GM23338 (cell line): ENCODE data around the gene IPCEF1. TPM values are rescaled to one million over a fixed set of nuclear protein-coding genes. Genes with fewer than 3 reads are reported as not detected.

Experiments
- ATAC-seq: fragments of 200-7000 bp; cut with Tn5 transposase; 3 replicates; pipeline ENCODE4 v1.9.1; 2020
- DNase-seq: peaks from one replicate; pipeline ENCODE4 v3.0.0-alpha.2; 2015; ENCODE audit warnings: low spot score
- H2AFZ ChIP-seq: fragments of 200-600 bp; sonication (generic); 2 replicates; pipeline ENCODE4 v1.8.0; 2016; ENCODE audit warnings: antibody characterized with exemption, mild to moderate bottlenecking, moderate library complexity
- H3F3A ChIP-seq: fragments of 200-600 bp; sonication (generic); replicated peaks from 2 replicates; pipeline ENCODE4 v1.8.0; 2017; ENCODE audit warnings: antibody characterized with exemption, mixed run types, low read depth
- H3K27ac ChIP-seq: fragments of 200-600 bp; sonication (generic); 2 replicates; pipeline ENCODE4 v1.6.1; 2016; ENCODE audit warnings: low read depth
- H3K27me3 ChIP-seq: fragments of 200-600 bp; sonication (generic); 2 replicates; pipeline ENCODE4 v1.8.0; 2016; ENCODE audit warnings: mild to moderate bottlenecking, mixed run types, moderate library complexity; ENCODE audit not compliant: insufficient read depth
- H3K36me3 ChIP-seq: fragments of 200-600 bp; sonication (generic); 2 replicates; pipeline ENCODE4 v1.8.0; 2016; ENCODE audit warnings: mild to moderate bottlenecking; ENCODE audit not compliant: insufficient read depth
- H3K4me1 ChIP-seq: fragments of 200-600 bp; sonication (generic); 2 replicates; pipeline ENCODE4 v1.8.0; 2016; ENCODE audit warnings: mild to moderate bottlenecking, moderate library complexity; ENCODE audit not compliant: insufficient read depth
- H3K4me2 ChIP-seq: fragments of 200-600 bp; sonication (generic); 2 replicates; pipeline ENCODE4 v1.7.1; 2017; ENCODE audit warnings: mixed run types
- H3K4me3 ChIP-seq: fragments of 200-600 bp; sonication (generic); 2 replicates; pipeline ENCODE4 v1.6.1; 2016; ENCODE audit warnings: mixed run types
- H3K79me2 ChIP-seq: fragments of 200-600 bp; sonication (generic); replicated peaks from 2 replicates; pipeline ENCODE4 v1.8.0; 2017; ENCODE audit warnings: mild to moderate bottlenecking; ENCODE audit not compliant: insufficient read depth
- H3K9me2 ChIP-seq: fragments of 200-600 bp; sonication (generic); 2 replicates; pipeline ENCODE4 v1.8.0; 2017; ENCODE audit not compliant: insufficient read depth
- H4K20me1 ChIP-seq: fragments of 200-600 bp; sonication (generic); replicated peaks from 2 replicates; pipeline ENCODE4 v1.8.0; 2017; ENCODE audit warnings: mild to moderate bottlenecking; ENCODE audit not compliant: insufficient read depth
- H3K27ac Mint-ChIP-seq: 2 replicates; pipeline ENCODE4 v1.8.0; 2020; ENCODE audit warnings: inconsistent platforms, mild to moderate bottlenecking, moderate library complexity, mixed read lengths
- H3K27me3 Mint-ChIP-seq: 3 replicates; pipeline ENCODE4 v1.8.0; 2022; ENCODE audit warnings: low read depth, mild to moderate bottlenecking, moderate library complexity, mixed read lengths, inconsistent platforms; ENCODE audit not compliant: insufficient read depth, poor library complexity
- H3K36me3 Mint-ChIP-seq: 3 replicates; pipeline ENCODE4 v1.8.0; 2021; ENCODE audit warnings: low read depth, mild to moderate bottlenecking, inconsistent platforms, moderate library complexity, mixed read lengths
- H3K4me1 Mint-ChIP-seq: 3 replicates; pipeline ENCODE4 v1.8.0; 2020; ENCODE audit warnings: mild to moderate bottlenecking, inconsistent platforms, mixed read lengths
- H3K4me3 Mint-ChIP-seq: 3 replicates; pipeline ENCODE4 v1.8.0; 2021; ENCODE audit warnings: moderate library complexity, mild to moderate bottlenecking, inconsistent platforms, mixed read lengths
- H3K9me3 Mint-ChIP-seq: 3 replicates; pipeline ENCODE4 v1.8.0; 2020; ENCODE audit warnings: moderate library complexity, mild to moderate bottlenecking, inconsistent platforms, mixed read lengths
- CREB1 ChIP-seq: fragments of 250-450 bp; sonication (Bioruptor Pico); IDR thresholded peaks from 2 replicates; pipeline ENCODE4 v1.5.0; 2020; ENCODE audit warnings: low read depth, mild to moderate bottlenecking, moderate library complexity
- EZH2 ChIP-seq: fragments of 200-600 bp; sonication (generic); IDR thresholded peaks from one replicate; pipeline ENCODE4 v1.8.0; 2017; ENCODE audit warnings: antibody characterized with exemption, mild to moderate bottlenecking, low read depth; ENCODE audit not compliant: unreplicated experiment
- EZH2phosphoT487 ChIP-seq: fragments of 200-600 bp; sonication (generic); IDR thresholded peaks from one replicate; pipeline ENCODE4 v1.8.1; 2018; ENCODE audit warnings: antibody characterized with exemption; ENCODE audit not compliant: unreplicated experiment
- JUNB ChIP-seq: IDR thresholded peaks from one replicate; pipeline ENCODE4 v1.6.1; 2016; ENCODE audit warnings: antibody characterized with exemption; ENCODE audit not compliant: unreplicated experiment
- POLR2AphosphoS5 ChIP-seq: IDR thresholded peaks from 2 replicates; pipeline ENCODE4 v1.6.1; 2016; ENCODE audit warnings: antibody characterized with exemption, low read depth
- STAT1 ChIP-seq: IDR thresholded peaks from one replicate; pipeline ENCODE4 v1.6.1; 2016; ENCODE audit warnings: antibody characterized with exemption; ENCODE audit not compliant: unreplicated experiment
- ZNF114 ChIP-seq: fragments of 250-450 bp; sonication (Bioruptor Pico); IDR thresholded peaks from 2 replicates; pipeline ENCODE4 v1.5.0; 2020; ENCODE audit warnings: mild to moderate bottlenecking, moderate library complexity
- ZNF331 ChIP-seq: fragments of 250-450 bp; sonication (Bioruptor Pico); IDR thresholded peaks from 2 replicates; pipeline ENCODE4 v1.5.0; 2020; ENCODE audit warnings: low read depth, mild to moderate bottlenecking, moderate library complexity
- ZNF462 ChIP-seq: fragments of 250-450 bp; sonication (Bioruptor Pico); IDR thresholded peaks from 2 replicates; pipeline ENCODE4 v1.5.0; 2020; ENCODE audit warnings: mild to moderate bottlenecking, moderate library complexity
- polyA plus RNA-seq: library from polyadenylated mRNA; unstranded; fragments of >200 nt; fragmentation: Nextera tagmentation; extraction: Ambion mirVana; gene quantifications from 2 replicates; pipeline ENCODE4 v1.2.1, GENCODE V29; 2016
- total RNA-seq: library from RNA; depleted of rRNA; stranded (reverse); fragments of >200 nt; shearing (Covaris generic); gene quantifications from 2 replicates; pipeline ENCODE4 v1.2.3, GENCODE V29; 2014
- TF ChIP-seq, protein P1 (sequence below): IDR thresholded peaks from 2 replicates; pipeline ENCODE4 v1.6.1; 2016; ENCODE audit warnings: antibody characterized with exemption
- TF ChIP-seq, protein P2 (sequence below), 2 experiments: fragments of 200-600 bp in 1 of 2; sonication (generic) in 1 of 2; conservative IDR thresholded peaks; 2 replicates each; pipeline versions ENCODE4 v1.5.1 to v1.6.1; 2016 to 2017; ENCODE audit warnings: antibody characterized with exemption in 2 of 2, low read depth in 2 of 2, mild to moderate bottlenecking in 2 of 2, moderate library complexity in 1 of 2

The IPCEF1 gene
- total and polyA plus RNA-seq, 2 experiments from 2014 or later: 0.15 to 1.8 TPM

DNA sequence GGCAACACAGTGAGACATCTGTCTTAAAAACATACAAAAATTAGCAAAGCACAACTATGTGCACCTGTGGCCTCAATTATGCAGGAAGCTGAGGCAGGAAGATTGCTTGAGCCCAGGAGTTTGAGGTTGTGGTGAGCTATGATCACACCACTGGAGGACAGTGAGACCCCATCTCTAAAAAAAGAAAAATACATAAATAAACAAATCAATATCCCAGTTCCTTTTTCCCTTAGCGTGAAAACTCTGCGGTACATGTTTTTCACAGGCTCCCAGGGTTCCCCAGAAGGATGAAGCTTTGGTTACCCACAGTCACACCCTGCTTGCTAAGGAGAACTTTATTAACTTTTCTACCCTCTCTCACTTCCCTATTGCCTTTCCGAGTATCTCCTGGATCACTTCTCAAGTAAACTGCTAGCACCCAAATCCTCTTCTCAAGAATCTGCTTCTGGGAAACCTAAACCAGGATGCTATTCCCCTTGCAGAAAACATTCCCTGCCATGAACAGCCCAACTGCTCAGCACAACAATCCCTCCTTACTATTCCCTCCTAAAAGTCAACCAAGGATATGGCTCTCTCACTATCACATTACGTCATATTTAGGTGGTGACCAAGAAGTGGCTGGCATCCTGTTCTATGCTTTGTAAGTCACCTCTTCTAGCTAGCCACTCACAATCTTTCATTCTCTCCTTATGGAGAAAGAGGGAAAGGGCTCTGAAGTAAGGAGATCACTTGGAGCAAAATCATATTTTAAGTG, 122.4 kb downstream of the IPCEF1 start:
- Mint-ChIP-seq H3K4me3 (no peak overlapping the region), H3K9me3 (no peaks in the 10 kb centered on the region), H3K36me3 (no peaks in the 10 kb centered on the region), H3K27me3 (no peaks in the 10 kb centered on the region), H3K27ac (no peak overlapping the region), H3K4me1 (peaks cover 7% of the 10 kb centered on the region; the same call in 1 of the 3 replicates)
- TF ChIP-seq JUNB: no peak
- no peak for TF ChIP-seq CREB1 (CRISPR knock-in tag)
- TF ChIP-seq ZNF331: no peak
- TF ChIP-seq, protein P1, sequence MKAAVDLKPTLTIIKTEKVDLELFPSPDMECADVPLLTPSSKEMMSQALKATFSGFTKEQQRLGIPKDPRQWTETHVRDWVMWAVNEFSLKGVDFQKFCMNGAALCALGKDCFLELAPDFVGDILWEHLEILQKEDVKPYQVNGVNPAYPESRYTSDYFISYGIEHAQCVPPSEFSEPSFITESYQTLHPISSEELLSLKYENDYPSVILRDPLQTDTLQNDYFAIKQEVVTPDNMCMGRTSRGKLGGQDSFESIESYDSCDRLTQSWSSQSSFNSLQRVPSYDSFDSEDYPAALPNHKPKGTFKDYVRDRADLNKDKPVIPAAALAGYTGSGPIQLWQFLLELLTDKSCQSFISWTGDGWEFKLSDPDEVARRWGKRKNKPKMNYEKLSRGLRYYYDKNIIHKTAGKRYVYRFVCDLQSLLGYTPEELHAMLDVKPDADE: no peak
- ATAC-seq (no peak), DNase-seq (no peak)
- Histone ChIP-seq H4K20me1 (no peaks in the 10 kb centered on the region), H2AFZ (no peak overlapping the region), H3K27me3 (no peaks in the 10 kb centered on the region), H3K79me2 (no peaks in the 10 kb centered on the region), H3K4me3 (no peak overlapping the region), H3K4me2 (no peak overlapping the region), H3K4me1 (no peaks in the 10 kb centered on the region), H3F3A (no peaks in the 10 kb centered on the region), H3K27ac (no peak overlapping the region), H3K9me2 (no peaks in the 10 kb centered on the region), H3K36me3 (no peaks in the 10 kb centered on the region)

DNA sequence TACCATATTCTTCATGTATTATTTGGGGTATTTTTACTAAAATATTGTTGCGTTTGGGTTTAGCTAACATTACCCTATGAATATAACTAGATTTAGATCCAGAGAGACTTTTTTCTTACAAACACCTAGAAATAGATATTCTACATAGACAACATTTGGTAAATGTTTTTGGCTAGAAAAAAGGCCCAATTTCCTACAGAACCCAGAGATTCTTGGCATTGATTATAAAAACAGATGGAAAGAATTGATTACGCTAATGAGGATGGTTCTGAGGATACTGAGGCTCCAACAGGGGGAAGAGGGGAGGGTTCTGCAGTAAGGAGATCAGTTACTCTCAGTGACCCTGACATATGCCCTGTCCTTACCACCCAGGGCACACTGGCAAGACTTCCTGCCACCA, 123.2 kb downstream of the IPCEF1 start:
- H3K36me3 ChIP-seq: no peaks in the 10 kb centered on the region
- Mint-ChIP-seq H3K27me3 (no peaks in the 10 kb centered on the region), H3K4me3 (no peak overlapping the region), H3K9me3 (no peaks in the 10 kb centered on the region), H3K27ac (no peak overlapping the region), H3K4me1 (peaks cover 7% of the 10 kb centered on the region; the same call in 1 of the 3 replicates), H3K36me3 (no peaks in the 10 kb centered on the region)
- no peaks in the 10 kb centered on the region for H4K20me1 ChIP-seq
- H3K4me3 ChIP-seq: no peak overlapping the region
- no peaks in the 10 kb centered on the region for H3K4me1 ChIP-seq
- H2AFZ ChIP-seq: no peak overlapping the region
- H3K9me2 ChIP-seq: peaks cover 3% of the 10 kb centered on the region; the same call in 1 of the 2 replicates
- H3F3A ChIP-seq: no peaks in the 10 kb centered on the region
- ATAC-seq (no peak), DNase-seq (no peak)
- TF ChIP-seq STAT1: no peak
- TF ChIP-seq CREB1 (CRISPR knock-in tag): no peak
- no peak for TF ChIP-seq EZH2
- no peak for TF ChIP-seq EZH2phosphoT487
- TF ChIP-seq, protein P2, sequence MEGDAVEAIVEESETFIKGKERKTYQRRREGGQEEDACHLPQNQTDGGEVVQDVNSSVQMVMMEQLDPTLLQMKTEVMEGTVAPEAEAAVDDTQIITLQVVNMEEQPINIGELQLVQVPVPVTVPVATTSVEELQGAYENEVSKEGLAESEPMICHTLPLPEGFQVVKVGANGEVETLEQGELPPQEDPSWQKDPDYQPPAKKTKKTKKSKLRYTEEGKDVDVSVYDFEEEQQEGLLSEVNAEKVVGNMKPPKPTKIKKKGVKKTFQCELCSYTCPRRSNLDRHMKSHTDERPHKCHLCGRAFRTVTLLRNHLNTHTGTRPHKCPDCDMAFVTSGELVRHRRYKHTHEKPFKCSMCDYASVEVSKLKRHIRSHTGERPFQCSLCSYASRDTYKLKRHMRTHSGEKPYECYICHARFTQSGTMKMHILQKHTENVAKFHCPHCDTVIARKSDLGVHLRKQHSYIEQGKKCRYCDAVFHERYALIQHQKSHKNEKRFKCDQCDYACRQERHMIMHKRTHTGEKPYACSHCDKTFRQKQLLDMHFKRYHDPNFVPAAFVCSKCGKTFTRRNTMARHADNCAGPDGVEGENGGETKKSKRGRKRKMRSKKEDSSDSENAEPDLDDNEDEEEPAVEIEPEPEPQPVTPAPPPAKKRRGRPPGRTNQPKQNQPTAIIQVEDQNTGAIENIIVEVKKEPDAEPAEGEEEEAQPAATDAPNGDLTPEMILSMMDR (conservative IDR thresholded peaks at IDR 0.05; ENCODE audit: low read depth in 2 of 2): no peak
- no peak for TF ChIP-seq POLR2AphosphoS5
- no peak for TF ChIP-seq JUNB
- TF ChIP-seq ZNF462 (CRISPR knock-in tag): no peak
- TF ChIP-seq ZNF114 (CRISPR knock-in tag): no peak
- no peak overlapping the region for H3K27ac ChIP-seq
- H3K27me3 ChIP-seq: no peaks in the 10 kb centered on the region
- no peak overlapping the region for H3K4me2 ChIP-seq
- H3K79me2 ChIP-seq: no peaks in the 10 kb centered on the region
